Putamen (tissue), 1 donor: Measurements from ENCODE around the gene ST6GALNAC5.

Source experiments
- DNase-seq: peaks from one replicate; pipeline ENCODE4 v3.0.0-alpha.2; 2016; ENCODE audit warnings: low spot score

The ST6GALNAC5 gene

DNA sequence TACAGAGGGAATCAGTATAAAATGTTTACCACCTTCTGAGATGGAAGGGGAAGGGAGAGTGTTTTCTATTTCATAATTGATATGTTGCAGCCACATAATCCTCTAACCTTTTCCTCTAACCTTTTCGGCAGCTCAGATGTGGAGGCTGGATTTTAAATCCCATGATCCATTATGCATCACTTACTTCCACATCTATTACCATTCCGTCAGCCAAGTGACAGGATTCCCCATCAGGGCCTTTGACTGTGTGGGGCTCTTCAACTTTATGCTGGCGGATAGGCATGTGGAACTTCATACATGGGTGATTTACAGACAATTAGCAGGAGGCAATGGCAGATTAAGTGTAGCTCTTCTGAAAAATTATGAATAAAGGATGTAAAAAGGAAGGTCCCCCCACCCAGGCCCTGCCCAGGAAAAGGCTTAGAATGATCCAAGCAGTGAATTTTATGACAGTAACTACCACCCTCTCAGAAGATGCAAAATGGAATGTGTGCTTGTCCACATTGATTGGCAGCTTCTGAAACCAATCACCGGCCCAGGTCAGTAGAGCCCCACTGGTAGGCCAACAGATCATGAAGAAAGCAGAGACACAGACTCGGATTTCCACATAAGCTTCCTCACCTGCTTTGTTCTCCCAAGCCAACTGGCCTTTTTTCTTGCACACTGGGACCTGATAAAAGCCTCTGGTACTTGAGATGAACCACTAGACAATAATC lies 147.0 kb downstream of the ST6GALNAC5 start:
- DNase-seq = no peak

DNA sequence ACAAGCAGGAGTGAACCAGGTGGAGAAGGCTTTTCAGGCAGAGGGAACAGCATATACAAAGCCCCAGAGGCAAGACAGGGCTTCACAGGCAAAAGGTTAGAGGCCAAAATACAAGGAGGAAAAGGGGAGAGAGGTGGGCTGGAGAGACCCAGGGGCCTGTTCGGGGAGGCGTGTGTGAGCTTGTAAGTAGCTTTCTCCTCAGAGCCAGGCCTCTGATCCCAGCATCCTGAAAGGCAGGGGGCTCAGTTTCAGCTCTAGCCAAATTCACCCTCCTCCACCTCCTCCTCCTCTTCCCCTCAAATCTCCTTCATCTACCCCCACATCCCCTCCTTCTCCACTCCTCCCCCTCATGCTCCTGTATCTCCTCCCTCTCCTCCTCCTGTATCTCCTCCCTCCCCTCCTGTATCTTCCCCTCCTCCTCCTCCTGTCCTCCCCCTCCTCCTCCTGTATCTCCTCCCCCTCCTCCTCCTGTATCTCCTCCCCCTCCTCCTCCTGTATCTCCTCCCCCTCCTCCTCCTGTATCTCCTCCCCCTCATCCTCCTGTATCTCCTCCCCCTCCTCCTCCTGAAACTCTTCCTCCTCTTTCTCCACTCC lies 148.6 kb downstream of the ST6GALNAC5 start:
- DNase-seq = no peak

DNA sequence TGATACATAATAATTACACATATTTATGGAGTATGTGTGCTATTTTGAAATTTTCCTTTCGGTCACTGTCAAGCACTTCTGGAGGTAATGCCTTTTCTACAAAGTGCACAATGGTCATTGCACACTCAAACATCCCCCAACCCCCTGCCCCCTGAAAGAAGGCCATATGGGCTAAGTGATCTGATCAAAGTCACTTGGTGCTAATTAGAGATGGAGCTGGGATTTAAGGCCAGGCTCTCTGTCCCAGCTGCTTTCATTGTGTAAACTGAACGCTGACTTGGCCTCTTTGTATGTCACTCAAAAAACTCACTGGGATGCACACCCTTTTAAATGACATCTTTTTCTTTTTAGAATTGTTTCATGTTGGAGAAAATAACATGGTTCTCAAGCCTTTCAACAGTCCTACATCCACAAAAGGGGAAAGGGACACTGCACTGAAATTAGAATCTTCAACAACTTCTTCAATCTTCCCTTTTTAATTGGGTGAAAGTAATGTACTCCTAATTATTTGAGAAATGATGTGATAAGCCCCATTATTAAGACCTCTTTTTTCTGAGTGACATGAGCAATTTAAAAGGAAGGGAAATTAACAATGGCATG lies 149.2 kb downstream of the ST6GALNAC5 start:
- no peak for DNase-seq

DNA sequence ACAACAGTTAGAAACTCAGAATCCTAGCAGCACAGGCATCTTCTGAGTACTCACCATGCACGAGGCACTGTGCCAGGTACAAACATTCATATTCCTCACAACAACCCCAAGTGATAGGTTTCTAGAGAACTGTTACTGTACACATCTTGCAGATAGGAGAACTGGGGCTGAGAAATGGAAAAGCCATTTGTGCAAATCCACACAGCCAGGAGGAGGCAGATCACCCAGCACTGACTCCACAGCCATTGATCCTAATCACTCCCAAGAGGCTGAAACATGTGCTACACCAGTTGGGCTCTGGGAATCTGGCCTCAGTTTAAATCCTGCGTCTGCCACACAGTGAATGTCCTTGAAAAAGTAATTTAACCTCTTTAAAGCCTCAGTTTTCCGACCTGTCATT lies 151.0 kb downstream of the ST6GALNAC5 start:
- no peak for DNase-seq

DNA sequence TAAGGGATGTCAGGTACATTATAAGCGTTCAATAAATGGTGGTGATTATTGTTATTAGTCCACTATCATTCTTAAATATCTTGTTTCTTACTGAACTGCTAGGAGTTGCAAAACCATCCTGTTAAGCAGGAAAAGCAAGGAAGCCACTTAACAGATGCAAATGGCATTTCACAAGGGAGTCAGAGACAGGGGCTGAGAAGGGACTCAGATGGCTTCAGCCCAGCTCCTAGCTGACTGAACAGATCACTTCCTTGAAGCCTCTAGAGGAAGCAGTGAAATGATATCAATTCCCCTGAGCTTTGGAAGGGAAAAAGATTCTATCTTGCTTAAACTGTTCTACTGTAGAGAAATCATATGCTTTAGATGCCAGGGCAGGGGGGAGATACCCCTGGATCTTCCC lies 151.5 kb downstream of the ST6GALNAC5 start:
- no peak for DNase-seq

DNA sequence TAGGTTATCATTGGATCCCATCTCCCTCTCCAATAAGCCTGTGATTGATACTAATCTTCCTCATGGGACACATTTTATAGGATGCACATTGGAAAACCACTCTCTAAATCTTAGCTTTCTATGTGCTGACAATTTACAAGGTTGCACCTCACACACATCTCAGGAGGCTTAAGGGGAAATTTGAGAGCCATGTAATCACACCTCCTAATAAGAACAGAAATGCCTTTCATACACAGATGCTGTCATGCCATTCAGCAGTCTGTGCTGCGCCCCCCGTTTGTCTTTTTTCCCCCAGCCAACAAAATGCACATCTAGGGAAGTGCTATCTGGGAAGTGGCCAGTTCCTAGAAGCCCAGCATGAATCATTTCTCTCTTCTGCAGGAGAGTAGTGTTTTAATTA lies 154.5 kb downstream of the ST6GALNAC5 start:
- no peak for DNase-seq

DNA sequence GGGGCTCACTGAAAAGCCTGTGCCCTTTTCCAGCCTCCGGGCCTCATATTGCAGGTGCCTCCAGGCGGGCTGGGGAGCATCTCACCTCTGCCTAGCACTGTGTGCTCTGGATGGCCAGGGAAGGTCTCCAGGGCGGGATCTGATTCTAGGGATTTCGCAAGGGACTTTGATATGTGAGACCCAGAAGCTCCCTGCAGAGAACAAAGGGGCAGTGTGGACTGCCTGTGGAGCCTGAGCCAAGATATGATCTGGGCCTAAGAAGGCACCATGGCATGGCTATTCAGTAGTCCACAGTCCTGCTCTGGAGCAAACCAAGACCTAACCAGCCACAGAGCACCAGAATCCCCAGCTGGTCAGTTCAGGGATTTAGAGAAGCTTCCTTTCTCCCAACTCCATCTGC lies 157.2 kb downstream of the ST6GALNAC5 start:
- no peak for DNase-seq

DNA sequence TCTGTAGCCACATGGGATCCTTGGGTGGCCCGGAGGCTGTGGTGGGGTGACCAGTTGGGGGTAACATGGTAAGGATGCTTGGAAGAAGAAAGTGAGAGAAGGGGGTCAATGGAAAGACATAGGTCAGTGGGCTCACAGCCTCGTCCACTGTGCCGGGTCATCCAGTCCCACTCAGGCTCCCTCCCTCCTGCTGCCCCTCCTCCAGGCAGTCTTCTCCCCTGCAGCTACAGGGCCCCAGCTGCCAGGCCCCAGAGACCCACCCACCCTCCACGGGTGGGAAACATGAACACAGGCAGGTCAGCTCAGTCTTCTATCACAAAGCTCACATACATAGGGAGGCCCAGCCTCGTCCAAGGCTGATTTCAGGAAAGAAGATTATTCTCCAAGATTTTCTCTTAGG lies 158.3 kb downstream of the ST6GALNAC5 start:
- DNase-seq = no peak

DNA sequence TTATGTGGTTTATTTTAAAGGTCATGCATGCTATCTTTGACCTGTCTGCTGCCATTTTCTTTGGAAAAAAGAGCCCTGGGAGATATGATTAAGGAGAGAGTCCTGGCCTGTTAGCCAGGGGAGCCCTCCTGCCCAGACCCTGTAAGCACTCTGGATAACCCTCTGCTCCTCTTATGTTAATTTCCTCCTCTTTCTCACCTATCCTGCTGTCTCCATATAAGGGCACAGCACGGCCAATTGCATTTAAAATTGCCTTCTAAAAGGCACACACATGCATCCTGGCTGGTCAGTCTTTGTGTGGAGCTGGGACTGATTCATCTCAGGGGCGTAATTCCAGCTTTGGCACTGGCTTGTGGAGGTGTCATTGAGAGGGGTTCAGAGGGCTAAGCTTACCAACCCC lies 158.9 kb downstream of the ST6GALNAC5 start:
- no peak for DNase-seq

DNA sequence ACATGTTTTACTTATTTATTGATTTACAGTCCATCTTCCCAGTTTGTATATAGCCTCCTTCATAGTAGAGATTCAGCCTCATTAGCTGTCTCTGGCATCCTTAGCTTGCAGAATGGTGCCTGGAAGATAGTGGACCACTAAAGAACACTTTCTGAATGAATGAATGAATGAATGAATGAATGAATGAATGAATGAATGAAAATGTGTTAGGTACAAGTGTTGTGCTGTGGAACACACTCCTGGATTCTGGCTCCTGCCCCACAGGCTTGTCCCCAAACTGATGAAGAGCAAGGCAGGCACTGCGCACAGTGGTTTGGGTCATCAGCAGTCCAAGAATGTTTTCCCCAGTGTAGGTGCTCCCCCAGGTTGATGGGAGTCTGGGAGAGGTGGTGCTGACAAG lies 159.4 kb downstream of the ST6GALNAC5 start:
- DNase-seq = no peak

DNA sequence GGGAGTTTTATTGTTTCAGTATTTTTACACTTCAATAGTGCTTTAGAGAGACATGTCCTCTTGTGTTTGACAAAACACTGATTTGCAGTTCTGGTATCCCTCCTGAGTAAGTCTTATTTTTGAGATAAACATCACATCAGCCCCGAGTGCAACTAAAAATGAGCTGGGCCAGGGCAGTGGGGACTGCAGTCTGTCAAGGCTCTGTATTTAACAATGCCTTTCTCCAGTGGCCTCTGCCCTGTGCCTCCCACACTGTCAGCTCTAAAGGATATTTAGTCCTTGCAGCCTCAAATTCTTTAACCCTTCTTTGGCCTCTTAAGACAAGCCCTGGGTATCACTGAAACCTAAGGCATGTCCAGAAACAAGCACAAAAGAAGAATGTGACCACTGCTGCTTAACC lies 160.6 kb downstream of the ST6GALNAC5 start:
- no peak for DNase-seq

DNA sequence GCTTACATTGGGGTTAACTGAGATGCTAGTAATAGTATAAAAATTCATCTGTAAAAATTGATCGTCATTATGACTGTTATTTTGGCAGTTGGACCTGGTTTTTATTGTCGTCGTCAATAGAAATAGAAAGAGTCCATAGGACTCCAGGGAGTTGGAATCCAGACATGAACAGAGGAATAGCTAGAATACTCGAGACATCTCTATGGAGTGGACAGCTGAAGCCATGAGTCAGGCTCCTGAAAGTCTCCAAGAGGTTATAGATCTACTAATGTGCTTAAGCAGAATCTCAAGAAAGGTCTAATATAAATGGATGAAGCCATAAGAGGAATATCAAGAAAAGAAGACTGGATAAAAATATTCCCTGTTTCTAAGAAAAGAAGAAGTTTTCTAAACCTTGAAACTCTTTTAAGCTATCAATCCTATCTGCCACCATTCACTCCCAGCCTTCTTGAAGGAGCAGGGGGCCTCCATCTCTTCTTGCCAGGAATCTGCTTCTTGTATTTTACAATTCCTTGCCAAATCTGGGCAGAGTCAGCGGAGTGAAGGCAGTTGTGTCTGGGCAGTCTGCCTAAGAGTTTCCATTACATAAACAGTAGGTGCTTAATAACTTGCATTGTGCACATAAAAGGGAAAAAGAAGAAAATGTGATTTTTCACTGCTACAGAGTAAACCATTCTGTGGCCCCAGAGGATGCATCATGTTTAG lies 163.3 kb downstream of the ST6GALNAC5 start:
- DNase-seq = no peak

DNA sequence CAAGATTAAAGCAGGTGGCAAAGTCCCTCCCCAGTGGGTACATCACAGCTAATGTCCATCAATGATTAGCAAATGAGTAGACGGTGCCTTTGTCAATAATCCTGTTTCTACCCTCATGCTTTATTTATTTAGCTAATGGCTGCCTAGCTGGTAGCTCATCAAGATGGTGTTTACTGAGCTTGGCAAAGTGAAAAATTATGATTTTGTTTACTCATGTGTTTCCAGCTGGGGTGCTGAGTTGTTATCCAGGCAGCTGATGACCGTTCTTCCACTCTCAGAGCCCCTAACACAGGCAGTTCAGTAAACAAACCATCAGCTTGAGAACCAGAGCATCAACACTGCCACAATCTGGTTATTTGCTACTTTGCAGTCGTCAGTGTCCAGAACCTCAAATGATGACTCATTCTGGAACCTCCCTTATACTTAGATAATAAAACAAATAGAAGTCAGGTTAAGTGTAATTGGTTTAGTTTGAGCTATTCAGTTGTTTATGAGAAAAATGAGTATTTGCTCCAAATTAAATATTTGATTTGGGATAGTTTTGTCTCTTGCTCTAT lies 163.9 kb downstream of the ST6GALNAC5 start:
- DNase-seq = no peak

DNA sequence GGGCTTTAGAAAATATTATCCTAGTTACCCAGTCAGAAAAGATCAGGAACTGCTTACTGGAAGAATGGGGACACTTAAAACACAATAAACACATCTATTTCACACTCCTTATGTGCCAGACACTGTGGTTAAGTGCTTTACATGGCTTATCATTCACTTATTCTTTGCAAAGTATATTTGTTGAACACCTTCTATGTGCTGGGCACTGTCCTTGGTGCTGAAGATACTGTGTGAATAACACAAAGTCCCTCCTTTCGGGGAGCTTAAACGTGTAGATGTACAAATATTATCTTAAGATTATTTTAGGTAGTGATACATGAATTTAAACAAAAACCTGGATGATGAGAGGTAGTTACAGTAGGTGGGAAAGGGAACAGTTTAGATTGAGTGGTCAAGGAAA lies 169.3 kb downstream of the ST6GALNAC5 start:
- no peak for DNase-seq

DNA sequence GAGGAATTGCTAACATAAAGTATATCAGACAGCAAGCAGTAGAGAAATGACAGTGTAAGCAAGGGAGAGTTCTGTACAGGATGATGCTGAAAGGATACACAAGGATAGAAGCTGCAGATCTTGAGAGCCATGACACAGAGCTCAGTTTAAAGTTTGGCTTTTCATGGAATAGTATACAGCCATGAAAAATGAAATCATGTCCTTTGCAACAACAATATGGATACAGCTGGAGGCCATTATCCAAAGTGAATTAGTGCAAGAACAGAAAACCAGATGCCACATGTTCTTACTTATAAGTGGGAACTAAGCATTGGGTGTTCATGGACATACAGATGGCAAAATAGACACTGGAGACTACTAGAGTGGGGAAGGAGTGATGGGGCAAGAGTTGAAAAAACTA lies 169.8 kb downstream of the ST6GALNAC5 start:
- DNase-seq = no peak

DNA sequence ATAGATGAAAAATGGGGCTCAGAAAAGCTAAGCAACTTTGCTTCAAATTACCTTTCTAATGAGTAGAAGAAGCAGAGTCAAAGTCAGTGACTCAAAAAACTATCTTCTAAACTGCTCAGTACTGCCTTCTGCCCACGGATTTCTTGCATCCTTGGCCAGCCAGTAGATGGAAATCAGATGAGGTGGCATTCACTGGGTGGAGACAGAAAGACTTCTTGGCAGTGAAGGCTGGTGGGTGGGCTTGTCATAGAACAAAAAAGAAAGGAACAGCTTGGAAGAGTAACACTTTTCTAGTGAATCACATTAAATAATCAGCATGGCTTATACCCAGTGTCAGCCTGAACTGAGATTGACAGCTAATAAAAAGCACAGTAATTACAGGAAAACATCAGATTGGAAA lies 170.7 kb downstream of the ST6GALNAC5 start:
- peak; percentile 79 for DNase-seq

DNA sequence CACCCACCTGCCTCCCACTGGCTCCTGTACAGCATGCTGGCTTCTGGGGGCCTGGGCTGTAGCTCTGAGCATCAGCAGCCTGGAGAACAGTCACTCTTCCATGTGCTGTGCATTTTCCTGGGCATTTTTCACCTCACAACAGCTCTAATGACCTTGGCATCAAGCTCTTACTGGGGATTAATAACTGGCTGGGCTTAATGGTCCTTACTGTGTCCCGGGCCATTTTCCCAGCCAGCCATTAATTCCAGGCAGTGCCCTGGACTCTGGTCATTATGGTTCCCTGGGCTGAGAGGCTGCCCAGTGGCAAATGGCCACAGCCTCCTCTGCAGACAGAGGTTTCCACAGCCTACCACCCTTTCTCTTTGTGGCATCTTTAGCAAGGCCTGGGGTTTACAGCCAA lies 171.8 kb downstream of the ST6GALNAC5 start:
- no peak for DNase-seq

DNA sequence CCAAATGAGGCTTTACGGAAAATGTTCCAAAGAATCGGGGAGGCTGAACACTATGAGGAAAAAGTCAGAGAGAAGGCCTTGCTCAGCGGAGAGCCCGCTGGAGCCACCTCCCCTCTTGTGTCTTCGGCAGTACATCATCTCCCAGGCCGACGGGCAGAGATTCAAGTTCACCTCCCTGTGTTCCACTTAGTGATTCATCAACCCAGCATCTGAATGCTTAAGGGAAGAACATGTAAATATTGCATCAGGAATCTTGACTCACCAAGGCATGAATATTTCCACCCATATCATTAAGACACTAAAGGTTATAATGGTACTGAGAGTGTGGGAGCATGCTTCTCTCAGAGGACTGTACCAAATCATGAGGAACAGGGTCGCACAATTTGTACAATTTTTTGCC lies 172.5 kb downstream of the ST6GALNAC5 start:
- peak; percentile 37 for DNase-seq

DNA sequence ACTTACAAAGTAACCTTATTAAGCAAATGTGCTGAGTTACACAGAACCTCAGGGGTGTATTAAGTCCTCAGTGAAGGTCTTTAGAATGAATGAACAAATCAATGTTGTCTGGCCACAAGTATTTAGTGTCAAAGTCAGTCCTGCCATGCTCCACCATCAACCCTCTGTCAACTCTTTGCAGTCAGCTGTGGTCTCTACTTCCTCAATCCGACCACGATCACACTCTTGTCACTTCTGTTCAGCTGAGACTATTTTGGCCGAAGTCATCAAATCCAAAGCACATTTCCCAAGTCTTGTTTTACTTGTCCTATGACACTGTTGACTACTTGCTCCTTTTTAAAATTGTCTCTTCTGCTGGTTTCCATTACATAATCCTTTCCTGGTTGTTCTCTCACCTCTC lies 173.5 kb downstream of the ST6GALNAC5 start:
- DNase-seq = no peak

DNA sequence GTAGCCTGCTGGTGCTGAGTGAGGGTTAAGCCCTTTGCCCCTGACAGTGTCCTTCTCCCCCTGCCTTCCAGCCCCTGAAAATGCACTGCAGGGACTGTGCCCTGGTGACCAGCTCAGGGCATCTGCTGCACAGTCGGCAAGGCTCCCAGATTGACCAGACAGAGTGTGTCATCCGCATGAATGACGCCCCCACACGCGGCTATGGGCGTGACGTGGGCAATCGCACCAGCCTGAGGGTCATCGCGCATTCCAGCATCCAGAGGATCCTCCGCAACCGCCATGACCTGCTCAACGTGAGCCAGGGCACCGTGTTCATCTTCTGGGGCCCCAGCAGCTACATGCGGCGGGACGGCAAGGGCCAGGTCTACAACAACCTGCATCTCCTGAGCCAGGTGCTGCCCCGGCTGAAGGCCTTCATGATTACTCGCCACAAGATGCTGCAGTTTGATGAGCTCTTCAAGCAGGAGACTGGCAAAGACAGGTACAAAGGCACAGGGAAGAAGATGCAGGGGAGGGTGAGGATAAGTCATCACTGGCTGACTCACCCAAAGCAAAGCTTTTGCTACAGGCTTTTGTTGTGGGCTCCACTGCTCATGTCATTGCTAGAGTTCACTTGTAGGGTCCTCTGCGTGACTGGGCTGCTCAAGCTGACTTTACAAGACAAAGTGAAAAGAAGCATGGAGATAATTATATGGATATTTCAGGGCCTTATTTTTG lies 177.0 kb downstream of the ST6GALNAC5 start:
- peak; percentile 16 for DNase-seq

DNA sequence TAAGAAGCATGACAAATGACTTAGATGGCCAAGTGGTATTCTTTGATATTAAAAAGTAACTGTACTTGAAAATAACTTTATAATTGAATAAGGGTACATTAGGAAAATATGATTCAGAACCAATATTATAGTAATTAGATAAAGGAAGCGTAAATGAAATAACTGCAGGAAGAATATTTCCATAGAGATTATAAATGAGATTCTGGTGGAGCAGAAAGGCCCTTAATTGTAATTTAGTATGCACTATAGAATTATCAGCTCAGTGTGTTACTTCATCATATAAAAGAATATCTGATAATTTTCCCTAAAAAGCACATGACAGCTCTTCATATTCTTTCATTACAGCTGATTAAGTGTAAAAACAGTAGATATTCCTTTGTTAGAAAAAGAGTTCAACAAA lies 180.3 kb downstream of the ST6GALNAC5 start:
- no peak for DNase-seq

DNA sequence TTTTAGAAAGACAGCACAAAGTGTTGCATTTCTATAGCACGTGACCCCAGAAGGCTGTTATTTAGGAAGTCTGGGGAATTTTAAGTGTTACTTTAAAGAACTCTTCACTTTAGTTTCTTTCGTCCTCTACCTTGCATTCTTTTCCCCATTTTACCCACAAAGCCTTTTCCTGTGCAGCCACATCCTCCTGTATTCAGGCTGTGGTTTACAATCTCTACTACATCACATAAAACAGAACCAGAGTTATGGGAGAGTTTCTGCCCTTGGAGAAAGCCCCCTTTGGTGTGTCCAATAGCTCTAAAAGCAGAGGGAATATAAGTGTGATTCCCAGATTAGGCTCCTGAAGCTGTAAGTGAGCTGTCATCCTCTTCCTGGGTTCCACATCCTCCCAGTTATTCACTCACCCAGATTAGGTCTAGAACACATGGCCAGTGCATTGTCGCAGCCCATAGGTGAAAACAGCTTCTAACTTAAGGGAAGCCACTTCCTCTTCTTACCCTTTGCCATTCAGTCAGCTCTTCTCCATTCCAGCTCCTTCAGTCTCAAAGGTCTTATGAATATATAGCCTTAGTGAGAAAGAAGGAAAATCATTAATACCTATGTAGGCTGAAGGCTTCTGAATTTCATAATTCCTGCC lies 180.8 kb downstream of the ST6GALNAC5 start:
- DNase-seq = no peak
